Measurements from ENCODE around the gene QKI.
"Not testable (repeated sequence)": the region's sequence is repeated elsewhere in the genome, so short reads cannot be mapped to it uniquely, and the experiment has no call there.

The QKI gene

DNA sequence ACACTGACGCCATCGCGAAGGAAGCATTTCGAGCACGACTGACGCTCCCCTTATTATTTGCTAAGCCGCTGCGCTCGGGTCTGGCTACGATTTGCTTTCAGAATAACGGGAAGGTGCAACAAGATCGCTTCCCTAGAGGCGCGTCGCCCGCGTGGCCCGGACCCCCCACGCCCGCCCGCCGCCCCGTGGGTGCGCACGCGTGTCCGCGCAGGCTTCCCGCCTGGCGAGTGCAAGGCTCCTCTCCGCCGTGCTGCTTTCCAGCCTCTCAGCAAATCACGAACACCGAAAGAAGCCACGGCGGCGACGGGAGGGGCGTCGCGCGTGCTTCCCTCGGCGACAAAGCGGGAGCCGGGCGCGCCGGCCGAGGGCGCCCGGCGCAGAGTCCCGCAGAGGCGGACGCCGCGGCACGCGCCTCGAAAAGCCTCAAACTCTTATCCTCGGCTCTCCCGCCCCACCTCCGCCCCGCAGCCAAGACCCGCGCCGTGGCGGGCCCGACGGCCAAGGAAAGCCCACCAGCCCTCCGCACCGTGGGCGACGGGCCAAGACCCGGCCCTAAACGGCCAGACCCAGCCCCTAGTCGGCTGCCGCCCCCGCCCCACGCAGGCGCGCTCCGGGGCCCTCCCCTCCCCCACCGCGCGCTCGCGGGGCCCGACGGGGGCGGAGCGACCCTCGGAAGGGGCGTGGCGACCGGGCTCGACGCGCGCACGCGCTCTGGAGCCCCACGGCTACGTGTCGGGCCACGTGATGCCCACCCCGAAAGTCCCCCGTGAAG lies 987 bp upstream of the QKI start:
- peak in 52 of 56 donors; percentile 60 to 95 (median 88) for DNase-seq

DNA sequence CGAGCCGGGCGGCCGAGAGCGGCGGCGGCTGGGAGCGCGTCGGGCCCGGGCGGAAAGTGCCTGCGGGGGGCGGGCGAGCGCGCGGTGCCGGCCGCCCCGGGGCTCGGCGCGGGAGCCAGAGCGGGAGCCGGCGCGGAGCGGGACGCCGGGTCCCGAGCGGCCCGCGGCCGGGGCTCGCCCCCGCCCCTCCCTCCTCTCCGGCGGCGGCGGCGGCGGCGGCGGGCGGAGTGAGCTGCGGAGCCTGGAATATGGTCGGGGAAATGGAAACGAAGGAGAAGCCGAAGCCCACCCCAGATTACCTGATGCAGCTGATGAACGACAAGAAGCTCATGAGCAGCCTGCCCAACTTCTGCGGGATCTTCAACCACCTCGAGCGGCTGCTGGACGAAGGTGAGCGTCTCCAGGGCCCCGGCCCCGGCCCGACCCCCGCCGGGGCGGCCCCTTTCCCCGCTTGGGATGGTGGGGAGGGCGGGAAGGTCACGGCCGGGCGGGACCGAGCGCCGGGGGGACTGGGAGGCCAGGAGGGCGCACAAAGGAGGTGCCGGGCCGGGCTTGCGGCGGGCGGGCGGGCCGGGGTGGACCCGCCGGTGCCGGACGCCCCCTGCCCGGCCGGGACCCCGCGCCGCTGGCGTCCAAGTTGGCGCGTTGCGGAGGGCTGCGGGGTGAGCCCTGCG lies 565 bp downstream of the QKI start:
- no peak for DNase-seq

DNA sequence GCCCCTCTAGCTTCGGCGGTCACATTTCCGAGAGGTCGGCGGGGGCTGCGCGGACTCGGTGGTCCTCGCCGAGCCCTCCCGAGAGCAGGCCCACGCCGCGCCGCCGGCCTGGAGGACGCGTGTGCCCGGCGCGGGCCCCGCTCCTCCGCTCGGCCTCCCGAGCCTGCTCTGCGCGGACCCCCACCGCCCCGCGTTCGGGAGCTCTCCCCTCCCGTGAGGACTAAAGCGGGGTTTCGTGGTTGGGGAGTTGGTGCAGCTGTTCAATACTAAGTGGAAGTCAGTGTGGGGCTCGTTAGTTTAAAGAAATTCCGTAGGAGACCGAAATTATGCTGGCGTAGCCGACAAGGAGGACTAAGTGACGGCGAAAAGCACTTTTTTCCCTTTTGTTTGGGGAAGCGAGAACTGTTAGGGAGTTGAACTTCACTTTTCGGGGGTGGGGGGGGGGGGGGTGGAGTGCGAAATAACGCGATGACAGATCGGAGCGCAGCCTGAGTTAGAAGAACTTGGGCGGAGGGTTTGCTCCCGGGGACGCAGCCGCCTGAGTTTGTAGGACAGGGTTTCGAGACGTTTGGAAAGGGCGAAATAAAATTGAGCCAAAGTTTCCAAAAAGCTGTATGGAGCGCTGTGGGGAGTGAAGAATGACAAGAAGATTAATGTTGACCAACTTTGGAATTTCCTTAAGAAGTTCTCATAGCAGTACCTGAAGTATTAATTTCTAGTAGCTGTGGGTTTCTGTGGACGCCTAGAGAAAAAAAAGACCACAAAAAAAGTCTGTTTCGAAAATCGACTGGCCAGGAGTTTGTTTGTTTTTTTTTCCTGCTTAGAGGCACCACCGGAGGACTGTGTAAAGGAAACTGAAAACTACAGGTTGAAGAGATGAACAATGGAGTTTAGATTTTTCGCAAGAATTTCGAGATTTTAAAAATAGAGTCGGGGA lies 1.4 kb downstream of the QKI start:
- peak in 3 of 56 donors; percentile 43 to 48 (median 46) for DNase-seq

DNA sequence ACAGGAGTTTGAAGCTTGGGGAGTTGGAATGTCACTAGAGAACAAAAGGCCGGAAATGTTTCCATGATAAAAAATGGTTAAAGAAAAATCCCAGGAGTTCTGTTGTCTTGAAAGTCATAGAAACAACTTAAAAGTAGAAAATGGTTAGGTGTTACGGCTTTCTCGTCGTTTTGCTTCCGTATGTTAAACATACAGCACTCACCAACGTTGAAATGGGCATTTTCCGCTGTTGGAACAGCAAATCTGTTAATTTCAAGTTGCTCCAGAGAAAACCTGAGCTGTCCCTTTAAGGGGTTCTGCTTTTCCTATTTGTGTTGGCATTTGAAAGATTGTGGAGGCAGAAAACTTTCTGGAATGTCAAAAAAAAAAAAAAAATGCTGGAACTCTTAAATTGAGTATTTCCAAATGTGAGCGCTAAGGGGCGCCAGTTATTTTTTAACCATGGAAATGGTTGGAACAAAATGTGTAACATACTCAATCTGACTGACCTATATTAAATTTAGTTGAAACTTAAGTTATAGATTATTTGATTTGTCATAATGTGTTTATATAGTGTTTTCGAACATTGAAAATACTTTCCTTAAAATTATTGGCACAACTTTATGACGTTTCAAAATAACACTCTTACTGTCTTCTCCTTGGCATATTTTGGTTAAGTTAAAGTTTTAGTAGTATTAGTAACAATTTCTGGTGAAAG lies 2.2 kb downstream of the QKI start:
- peak in 5 of 56 donors; percentile 11 to 70 (median 34) for DNase-seq

DNA sequence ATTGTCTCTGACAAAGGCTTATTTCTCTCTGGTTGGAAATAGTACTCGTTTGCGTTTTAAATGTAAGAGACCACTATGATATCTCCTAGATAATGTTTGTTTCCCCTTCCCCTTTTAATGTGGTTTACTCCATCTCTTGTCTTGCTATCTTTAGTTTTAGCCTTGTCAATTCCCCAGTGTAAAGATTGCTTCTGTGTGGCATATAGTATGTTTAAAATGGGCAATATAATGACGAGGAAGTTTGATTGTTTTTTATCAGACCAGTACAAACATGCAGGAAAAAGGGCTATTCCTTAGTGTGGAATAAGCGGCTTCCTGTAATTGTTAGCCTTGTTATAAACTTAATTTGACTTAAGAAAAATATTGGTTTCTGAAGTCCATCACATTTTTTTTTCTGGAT lies 3.1 kb downstream of the QKI start:
- DNase-seq = no peak

DNA sequence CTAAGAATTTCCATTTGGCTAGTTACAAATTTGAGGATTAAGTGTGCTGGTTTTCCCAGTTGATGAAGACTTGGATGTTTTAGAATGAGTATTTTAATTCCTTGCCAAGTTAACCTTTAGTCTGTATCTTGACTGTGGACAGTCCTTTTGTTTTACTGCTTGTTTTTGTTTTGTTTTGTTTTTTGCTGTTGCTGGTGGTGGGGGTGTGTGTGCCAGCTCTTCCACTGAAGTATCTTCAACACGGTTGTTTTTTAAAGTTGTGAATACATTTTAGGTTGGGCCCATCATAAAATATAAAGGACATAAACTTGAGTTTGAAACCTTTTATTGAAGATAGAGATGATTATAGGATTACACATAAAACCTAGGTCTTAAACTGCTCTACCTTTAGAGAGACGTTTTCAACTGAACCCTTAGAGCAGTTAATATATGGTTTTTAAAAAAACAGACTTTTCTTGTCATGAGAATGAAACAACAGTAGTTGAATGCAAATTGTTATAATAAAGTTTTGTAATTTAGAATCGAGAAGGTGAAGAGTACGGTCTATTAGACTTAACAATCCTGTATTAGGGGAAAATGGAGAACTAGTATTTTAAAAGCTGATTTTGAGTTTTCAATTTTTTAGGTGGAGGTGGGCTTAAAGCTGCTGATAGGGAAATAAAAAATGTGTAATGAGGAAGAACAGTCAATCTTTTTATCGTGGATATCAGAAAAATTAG lies 4.0 kb downstream of the QKI start:
- DNase-seq = no peak

DNA sequence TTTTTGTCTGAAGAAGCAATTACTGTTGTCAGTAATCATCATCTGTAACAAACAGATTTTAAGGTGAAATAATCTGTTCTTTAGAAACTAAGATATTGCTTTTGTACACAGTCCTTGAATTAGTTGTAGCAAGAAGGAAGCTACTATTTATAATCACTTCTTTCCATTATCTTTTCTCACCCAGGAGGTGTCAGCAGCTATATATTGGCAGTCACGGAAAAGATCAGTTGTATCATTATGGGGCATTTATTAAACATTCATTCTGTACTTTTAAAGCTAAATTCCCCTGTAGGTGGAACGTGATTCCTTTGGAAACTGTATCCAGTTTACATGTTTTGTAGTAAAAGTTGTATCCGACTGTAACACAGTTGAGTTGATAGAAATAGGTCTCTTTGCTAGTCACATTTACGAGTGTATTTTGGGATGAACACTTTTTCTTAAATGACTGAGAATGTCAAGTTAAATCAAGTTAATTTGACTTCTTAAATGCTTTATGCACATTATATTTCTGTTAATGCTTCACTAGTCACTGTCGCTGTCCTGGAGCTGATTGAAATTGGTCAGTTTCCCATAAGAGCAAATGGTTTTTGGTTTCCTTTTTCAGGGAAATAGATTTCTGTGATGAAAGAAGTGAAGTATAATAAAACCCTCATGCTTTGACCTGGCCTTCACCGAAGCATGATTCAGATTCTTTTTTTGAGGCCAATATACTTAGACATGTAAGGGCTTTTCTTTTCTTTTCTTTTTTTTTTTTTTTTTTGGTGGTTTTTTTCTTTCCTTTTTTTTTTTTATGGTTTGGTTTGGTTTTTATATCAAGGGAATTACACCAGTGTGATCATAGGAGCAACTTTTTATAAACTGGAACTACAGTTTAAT lies 5.1 kb downstream of the QKI start:
- no peak for DNase-seq

DNA sequence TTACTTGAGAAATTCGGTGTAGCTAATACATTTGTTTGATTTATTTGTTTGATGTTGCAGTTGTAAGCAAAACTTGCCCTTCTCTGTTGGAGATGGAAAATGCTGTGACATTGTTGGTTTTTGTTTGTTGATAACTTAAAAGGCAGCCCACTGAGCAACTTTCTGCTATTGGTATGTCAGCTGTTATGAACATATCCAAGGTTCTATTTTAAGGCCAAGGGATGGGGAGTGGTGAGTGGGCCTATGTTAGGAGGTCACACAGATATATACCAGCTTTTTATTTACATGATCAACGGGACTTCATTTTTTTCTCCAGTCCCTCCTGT lies 5.7 kb downstream of the QKI start:
- no peak for DNase-seq

DNA sequence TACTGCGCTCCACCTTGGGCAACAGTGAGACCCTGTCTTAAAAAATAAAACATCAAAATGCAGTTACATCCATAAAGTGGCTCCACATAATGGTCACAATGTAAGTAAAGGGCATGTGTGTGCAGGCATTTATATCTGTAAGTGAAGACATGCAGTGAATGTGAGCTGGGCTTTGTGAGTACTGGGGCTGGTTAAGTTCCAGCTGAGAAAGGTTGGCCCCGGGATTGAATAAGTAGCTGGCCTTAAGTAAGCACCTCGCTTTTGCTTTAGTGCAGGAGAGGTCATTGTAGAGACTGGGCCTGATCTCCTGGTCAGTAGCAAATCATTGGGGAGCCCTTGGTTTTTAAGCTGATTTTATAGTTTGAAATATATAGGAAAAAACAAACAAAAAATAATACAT lies 8.0 kb downstream of the QKI start:
- no peak for DNase-seq

DNA sequence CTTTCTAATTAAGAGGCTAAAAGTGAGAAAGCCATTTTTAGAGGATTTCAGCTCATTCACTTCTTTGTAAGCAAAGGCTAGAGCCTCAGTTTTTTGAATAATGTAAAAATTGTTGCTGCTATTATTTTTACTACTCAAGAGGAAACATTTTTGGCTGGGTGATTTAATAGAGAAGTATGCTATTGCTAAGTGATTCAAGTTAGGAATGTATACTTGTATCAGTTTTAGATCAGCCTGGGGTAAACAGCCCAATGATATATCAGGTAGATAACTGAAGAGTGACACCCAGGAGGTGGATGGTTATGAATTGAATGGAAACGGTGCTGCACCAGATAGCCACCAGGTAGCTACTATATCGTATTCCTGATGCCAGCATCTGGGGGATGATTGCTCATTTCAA lies 9.2 kb downstream of the QKI start:
- no peak for DNase-seq

DNA sequence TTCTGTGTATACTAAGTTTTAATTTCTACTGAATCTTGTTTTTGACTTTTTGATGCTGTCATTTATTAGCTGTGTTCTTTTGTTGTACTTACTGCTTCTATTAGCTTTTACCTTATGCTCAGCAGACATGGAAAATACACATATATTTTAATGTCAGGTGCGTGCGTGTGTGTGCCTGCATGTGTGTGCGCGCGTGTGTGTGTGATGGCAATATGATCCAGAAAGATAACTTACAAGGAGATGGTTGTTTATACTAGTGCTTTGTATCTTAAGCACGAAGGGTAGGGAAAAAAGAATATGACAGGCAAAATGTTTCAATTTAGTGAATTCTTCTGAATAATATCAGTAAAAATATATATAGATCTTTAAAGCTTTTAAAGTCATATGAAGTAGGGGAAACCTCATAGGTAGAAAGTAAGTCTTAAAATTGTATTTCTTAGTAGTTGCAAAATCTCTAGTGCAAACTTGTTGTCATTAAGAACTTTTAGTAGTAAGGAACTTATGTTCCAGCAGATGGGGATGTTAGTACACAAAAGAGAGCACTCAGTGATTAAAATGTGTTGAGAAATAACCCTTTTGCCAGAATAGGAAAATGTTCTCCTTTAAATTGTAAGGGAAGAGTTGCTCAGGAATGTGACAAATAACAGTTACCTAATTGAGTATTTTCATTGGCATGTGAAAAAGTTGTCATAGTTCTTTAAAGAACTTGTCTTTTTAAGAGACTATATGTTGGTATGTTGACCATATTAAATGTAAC lies 13.2 kb downstream of the QKI start:
- no peak for DNase-seq

DNA sequence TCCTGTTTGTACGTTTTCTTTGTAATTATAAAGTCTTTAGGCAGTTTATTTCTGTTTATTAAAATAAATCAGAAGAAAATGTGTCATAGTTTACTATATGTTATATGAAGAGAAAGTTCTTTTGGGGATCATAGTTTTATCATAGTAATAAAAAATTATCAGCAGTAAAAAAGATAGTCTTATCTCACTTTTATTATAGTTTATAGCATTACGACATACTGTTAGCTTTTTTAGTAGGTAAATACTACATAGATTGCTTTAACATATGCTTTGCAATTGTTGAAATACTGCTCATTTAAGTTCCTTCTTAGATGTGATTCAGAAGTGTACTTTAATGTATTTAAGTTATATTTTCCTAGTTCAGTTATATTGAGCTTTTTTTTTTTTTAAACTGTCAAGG lies 13.9 kb downstream of the QKI start:
- DNase-seq = no peak

DNA sequence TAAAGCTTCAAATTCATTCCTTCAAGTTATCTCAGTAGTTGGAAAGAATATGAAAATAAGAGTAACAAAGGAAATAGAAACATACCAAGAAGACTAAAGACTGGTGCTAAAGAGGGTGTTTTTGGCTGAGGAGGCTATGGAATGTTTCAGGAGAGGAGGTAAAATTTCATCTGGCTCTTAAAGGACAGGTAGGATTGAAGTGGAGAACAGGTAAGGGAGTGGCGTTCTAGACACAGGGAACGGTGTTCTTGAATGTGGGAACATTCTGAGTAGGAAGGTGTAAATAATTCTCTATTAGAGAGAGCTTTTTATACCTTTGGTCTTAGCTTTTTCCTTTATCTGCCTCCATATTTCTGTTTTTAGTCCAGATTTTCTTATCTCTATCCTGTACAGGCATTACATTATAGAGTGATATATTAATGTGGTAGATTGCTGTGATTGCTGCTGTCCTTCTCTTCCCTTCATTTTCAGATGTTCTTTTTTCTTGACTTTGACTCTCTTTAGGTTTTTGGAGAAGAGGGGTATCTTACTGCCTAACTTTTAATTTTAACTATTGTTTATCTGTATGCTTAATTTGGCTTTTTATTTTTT lies 15.4 kb downstream of the QKI start:
- DNase-seq = no peak

DNA sequence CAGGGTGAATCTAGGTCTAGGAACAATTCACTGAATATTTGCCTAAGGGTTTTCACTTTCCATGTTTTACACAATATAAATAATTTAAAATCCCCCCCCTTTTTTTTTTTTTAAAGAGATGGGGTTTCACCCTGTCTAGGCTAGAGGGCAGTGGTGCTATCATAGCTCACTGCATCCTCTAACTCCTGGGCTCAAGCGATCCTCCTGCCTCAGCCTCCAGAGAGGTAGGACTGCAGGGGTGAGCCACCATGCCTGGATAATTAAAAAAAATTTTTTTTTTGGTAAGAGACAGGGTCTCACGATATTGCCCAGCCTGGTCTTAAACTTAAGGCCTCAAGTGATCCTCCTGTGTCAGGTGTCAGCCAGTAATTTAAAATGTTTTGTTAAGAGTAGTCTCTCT lies 17.8 kb downstream of the QKI start:
- no peak for DNase-seq

DNA sequence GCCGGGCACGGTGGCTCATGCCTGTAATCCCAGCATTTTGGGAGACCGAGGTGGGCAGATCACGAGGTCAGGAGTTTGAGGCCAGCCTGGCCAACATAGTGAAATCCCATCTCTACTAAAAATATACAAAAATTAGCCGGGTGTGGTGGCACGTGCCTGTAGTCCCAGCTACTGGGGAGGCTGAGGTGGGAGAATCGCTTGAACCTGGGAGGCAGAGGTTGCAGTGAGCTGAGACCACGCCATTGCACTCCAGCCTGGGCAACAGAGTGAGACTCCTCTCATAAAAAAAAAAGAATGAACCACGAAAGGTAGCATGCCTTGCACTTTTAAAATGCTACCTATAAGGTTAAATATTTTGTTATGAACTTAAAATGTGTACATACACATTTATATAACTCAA lies 19.0 kb downstream of the QKI start:
- DNase-seq = not testable (repeated sequence)

DNA sequence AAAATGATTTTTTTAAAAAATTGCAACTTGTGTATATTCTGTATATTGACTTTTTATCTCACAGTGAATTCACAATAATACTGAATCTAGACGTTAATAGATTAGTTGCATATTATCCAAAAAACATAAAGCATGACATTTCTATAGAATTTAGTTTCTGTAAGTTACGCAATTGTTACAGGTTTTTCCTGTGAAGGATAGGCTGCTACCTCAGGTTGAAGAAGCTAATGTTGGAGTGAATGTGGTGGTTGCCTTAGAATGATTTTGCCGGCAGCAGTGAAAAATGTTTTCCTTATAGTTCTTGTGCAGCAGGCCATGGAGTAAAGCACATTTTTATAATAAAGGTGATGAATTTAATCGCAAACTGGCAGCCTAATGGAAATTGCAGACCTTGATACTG lies 20.5 kb downstream of the QKI start:
- no peak for DNase-seq

DNA sequence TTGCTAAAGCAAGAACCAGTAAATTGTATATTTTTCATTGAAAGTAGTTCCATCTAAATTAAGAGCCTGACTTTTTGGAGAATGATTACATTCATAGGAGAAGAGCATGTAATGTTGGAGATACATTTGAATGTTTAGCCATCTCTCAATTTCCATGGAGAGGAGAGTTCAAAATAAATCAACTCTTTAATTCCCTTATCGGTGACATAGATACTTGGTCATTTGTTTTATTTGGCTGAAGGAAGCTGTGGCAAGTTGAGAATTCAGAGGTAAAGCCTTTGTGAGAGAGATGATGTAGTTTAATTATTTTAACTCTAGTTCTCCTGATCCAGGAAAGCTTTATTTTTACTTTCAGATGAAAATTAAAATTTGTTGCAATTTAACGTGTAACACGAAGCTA lies 22.3 kb downstream of the QKI start:
- DNase-seq = no peak

DNA sequence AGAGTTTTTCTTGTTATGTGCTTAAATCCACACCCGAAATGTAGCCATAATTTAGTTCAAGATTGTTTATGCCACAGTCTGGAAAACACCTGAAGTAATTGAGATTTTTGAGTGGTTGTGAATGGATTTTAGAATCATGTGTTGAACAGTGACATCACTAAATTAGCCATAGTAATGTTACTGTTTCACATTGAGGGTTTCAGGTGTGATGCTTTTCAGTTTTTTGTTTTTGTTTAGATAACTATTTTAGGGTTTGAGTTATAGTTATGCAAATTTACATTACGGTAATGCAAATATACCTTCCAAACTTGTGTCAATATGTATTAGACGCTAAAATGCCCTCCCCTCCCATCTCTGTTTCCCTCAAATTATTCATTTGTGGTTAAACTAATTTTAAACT lies 22.9 kb downstream of the QKI start:
- no peak for DNase-seq
